Measurements from ENCODE around the gene APCS. TPM values are rescaled to one million over a fixed set of nuclear protein-coding genes. Genes with fewer than 3 reads are reported as not detected.

The APCS gene
- total and polyA plus RNA-seq, 8 donors: not detected

DNA sequence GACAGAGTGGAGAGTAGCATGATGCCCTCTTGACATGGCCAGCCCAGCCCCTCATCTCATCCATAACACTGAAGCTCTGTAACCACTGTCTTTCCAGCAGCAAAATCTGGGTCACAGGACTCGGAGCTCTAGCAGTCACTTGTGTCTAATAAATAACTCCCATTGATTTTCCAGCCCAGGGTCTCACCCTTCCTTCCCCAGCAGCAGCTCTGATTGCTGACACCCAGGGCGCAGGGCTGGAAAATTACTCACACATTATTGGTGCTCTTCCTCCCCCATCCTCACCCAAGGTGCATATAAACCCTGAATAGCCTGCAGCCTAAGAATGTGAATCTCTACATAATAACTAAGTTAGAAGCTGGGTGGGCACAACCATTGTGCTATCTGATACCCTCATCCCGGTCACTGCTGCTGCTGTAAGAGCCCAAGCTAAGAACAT lies 30.7 kb upstream of the APCS start:
- Histone ChIP-seq H3K36me3 (no peaks in the 10 kb centered on the region), H3K9me3 (no peaks in the 10 kb centered on the region), H3K4me3 (no peak overlapping the region), H3K4me1 (no peaks in the 10 kb centered on the region), H3K27ac (no peak overlapping the region), H3K27me3 (no peaks in the 10 kb centered on the region)
- 30 to 56% (median 39%) methylated on average over 3 of the region's 3 CpGs for WGBS, 5 donors
- intact Hi-C loops (cut with DNase I; ENCODE audit: low total_unique reads): no loop called here
- peak in 1 of 2 donors; percentile 7 for DNase-seq
- TF ChIP-seq EP300 (IDR thresholded peaks at IDR 0.05) (no peak), POLR2A (IDR thresholded peaks at IDR 0.05) (no peak), POLR2AphosphoS5 (IDR thresholded peaks at IDR 0.05) (no peak), CTCF (IDR thresholded peaks at IDR 0.05) (no peak)

- no peaks in the 10 kb centered on the region for H3K36me3 ChIP-seq
- no peaks in the 10 kb centered on the region for H3K27me3 ChIP-seq
- peaks cover 0 to 6% (median 3%) of the 10 kb centered on the region in 4 donors for H3K9me3 ChIP-seq
- H3K4me1 ChIP-seq: no peaks in the 10 kb centered on the region
- H3K4me3 ChIP-seq: no peak overlapping the region
- WGBS, 5 donors: 51 to 66% (median 59%) methylated on average over 2 of the region's 2 CpGs
- no peak for DNase-seq
- no peak for TF ChIP-seq POLR2A (IDR thresholded peaks at IDR 0.05)
- TF ChIP-seq POLR2AphosphoS5 (IDR thresholded peaks at IDR 0.05): no peak
- TF ChIP-seq EP300 (IDR thresholded peaks at IDR 0.05): no peak
- intact Hi-C loops (cut with DNase I; ENCODE audit: low total_unique reads): no loop called here
- H3K27ac ChIP-seq: no peak overlapping the region
Measured at GRCh38 chr1:159560599-159560998, 27.0 kb upstream of the APCS start.

- H3K4me1 ChIP-seq: no peaks in the 10 kb centered on the region
- DNase-seq: no peak
Measured at GRCh38 chr1:159561497-159561896, 26.1 kb upstream of the APCS start.

DNA sequence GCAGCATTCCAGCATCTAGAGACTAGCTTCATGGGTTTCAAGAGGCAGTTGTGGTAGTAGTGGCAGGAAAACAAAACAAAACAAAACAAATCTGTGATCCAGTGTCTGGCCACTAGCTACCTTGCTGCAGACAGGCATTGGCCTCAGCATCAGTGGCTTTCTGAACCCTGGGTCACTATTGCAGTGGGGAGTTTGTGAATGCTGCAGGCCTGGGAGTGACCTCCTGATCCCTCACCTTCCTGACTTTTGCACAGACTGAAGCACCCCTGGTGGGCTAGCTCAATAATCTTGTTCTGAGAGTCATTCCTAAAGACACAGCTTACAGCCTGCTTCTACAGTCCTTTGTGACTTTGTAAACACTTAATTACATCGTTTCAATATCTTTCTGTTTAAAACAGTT lies 24.9 kb upstream of the APCS start:
- WGBS, 5 donors: 16 to 50% (median 25%) methylated on average over 1 of the region's 1 CpG
- Histone ChIP-seq H3K9me3 (peaks cover 0 to 7% (median 3%) of the 10 kb centered on the region in 4 donors), H3K36me3 (no peaks in the 10 kb centered on the region), H3K27ac (no peak overlapping the region), H3K27me3 (no peaks in the 10 kb centered on the region), H3K4me1 (no peaks in the 10 kb centered on the region), H3K4me3 (no peak overlapping the region)
- TF ChIP-seq CTCF (IDR thresholded peaks at IDR 0.05) (no peak), POLR2A (IDR thresholded peaks at IDR 0.05) (no peak)
- DNase-seq: no peak
- intact Hi-C loops (cut with DNase I; ENCODE audit: low total_unique reads): no loop called here

More at GRCh38 chr1:159561497-159561896, 26.1 kb upstream of the APCS start:
- TF ChIP-seq CTCF (IDR thresholded peaks at IDR 0.05) (no peak), POLR2A (IDR thresholded peaks at IDR 0.05) (no peak), EP300 (IDR thresholded peaks at IDR 0.05) (no peak)
- intact Hi-C loops (cut with DNase I; ENCODE audit: low total_unique reads): no loop called here
- no peak overlapping the region for H3K27ac ChIP-seq
- no peak overlapping the region for H3K4me3 ChIP-seq
- no peaks in the 10 kb centered on the region for H3K36me3 ChIP-seq
- peaks cover 0 to 7% (median 3%) of the 10 kb centered on the region in 4 donors for H3K9me3 ChIP-seq
- H3K27me3 ChIP-seq: no peaks in the 10 kb centered on the region

DNA sequence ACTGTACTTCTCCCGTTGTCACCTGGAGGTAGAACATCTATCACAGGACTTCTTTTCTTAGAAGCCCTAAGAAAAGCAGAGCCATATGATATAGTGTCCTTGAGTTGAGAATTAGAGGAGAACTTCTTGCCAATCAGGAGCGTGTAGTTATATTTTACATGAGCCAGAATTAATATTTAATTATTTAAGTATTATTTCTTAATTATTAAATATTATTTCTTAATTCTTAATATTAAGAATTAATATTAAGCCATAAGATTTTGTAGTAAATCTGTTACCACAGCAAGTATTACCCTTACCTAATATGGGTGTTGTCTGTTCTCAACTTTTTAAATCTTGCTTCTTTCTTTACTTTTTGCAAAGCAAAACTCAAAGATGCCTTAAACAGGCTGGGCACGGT lies 10.2 kb upstream of the APCS start:
- peaks cover 0 to 8% (median 2%) of the 10 kb centered on the region in 4 donors for H3K9me3 ChIP-seq
- no peak overlapping the region for H3K27ac ChIP-seq
- H3K4me3 ChIP-seq: no peak overlapping the region
- intact Hi-C loops (cut with DNase I; ENCODE audit: low total_unique reads): no loop called here
- H3K4me1 ChIP-seq: no peaks in the 10 kb centered on the region
- H3K27me3 ChIP-seq: peaks cover 0 to 5% (median 0%) of the 10 kb centered on the region in 3 donors
- 91 to 94% (median 92%) methylated on average over 3 of the region's 3 CpGs for WGBS, 5 donors
- no peaks in the 10 kb centered on the region for H3K36me3 ChIP-seq
- TF ChIP-seq POLR2A (IDR thresholded peaks at IDR 0.05) (no peak), POLR2AphosphoS5 (IDR thresholded peaks at IDR 0.05) (no peak), EP300 (IDR thresholded peaks at IDR 0.05) (no peak), CTCF (IDR thresholded peaks at IDR 0.05) (no peak)
- DNase-seq: no peak

Measured in stomach (tissue), 9 donors.